T47D (cell line): ENCODE results near the gene TTPAL.

Source experiments
- DNase-seq, 2 experiments: peaks; one replicate each; pipeline versions ENCODE4 v3.0.0 to v3.0.0-alpha.2; 2011 to 2012; ENCODE audit warnings: low read depth in 1 of 2, low spot score in 1 of 2
- JUND ChIP-seq: IDR thresholded peaks from 2 replicates; pipeline ENCODE4 v1.6.1; 2012; ENCODE audit warnings: low read depth
- in situ Hi-C: cut with HindIII; loops from 2 replicates; pipeline ENCODE4 v1.10.0; 2016; ENCODE audit warnings: low sequenced_read_pairs, low pct_unique_long_range_greater_than_20kb

TTPAL gene

GRCh38 chr20:44448753-44449546 is 26.7 kb upstream of the TTPAL start:
- TF ChIP-seq JUND = no peak
- in situ Hi-C loops = no loop called here
- peak in 1 of 2 experiments; percentile 38 for DNase-seq

GRCh38 chr20:44449864-44450263 is 25.8 kb upstream of the TTPAL start:
- in situ Hi-C loops = no loop called here
- no peak for DNase-seq
- TF ChIP-seq JUND = no peak

- in situ Hi-C loops = no loop called here
- no peak for TF ChIP-seq JUND
Observed at GRCh38 chr20:44450281-44450889, 25.3 kb upstream of the TTPAL start.

DNA sequence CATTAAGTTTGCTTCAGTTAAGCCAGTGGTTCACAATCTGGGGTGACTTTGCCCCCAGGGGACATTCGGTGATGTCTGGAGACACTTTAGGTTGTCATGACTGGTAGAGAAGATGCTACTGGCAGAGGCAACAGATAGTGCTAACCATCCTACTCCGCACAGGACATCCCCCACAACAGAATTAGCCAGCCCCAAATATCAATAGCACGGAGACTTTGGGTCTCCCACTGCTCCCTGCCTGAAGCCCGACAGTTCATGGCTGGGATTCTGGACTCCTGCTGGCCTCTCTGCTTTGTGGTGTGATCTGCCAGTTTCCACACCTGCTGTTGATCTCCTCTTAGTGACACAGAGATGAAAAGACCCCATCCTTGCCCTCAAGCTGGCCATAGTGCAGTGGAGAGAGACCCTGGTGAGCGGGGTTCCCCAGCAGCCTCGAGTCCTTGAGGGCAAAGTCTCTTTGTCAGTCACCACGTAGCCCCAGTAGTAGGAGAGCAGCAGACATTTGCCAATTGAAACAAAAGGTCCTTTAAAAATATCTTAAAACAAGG is 24.7 kb upstream of the TTPAL start:
- no peak for DNase-seq
- TF ChIP-seq JUND = no peak
- in situ Hi-C loops = no loop called here

More at GRCh38 chr20:44450281-44450889, 25.3 kb upstream of the TTPAL start:
- no peak for DNase-seq

DNA sequence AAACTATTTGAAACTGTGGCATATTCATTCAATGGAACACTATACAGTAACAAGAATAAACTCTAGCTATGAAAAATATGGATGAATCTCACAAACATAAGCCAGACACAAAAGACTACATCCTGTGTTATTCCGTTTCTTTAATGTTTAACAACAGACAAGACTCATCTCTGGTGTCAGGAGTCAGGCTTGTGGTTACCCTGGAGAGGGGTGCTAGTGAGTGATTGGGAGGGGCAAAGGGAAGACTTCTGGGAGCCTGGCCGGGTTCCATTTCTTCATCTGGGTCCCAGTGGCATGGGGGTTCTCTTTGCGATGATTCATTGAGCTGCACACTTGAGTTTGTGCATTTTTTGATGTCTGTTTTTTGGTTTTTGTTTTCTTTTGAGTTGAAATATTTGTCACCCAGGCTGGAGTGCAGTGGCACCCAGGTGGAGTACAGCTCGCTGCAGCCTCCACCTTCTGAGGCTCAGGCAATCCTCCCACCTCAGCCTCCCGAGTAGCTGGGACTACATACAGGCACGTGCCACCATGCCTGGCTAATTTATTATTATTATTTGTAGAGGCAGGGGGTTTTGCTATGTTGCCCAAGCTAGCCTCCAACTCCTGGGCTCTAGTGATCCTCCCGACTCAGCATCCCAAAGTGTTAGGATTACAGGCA is 21.2 kb upstream of the TTPAL start:
- in situ Hi-C loops = no loop called here
- no peak for DNase-seq
- no peak for TF ChIP-seq JUND

- no peak for TF ChIP-seq JUND
- in situ Hi-C loops = no loop called here
- DNase-seq = no peak
Observed at GRCh38 chr20:44455126-44455525, 20.5 kb upstream of the TTPAL start.

- DNase-seq = no peak
- in situ Hi-C loops = no loop called here
- no peak for TF ChIP-seq JUND
Observed at GRCh38 chr20:44456611-44457010, 19.1 kb upstream of the TTPAL start.

- peak in 1 of 2 experiments; percentile 49 for DNase-seq
- in situ Hi-C loops = no loop called here
Observed at GRCh38 chr20:44457016-44457415, 18.7 kb upstream of the TTPAL start.

GRCh38 chr20:44459271-44459670 is 16.4 kb upstream of the TTPAL start:
- in situ Hi-C loops = no loop called here
- no peak for DNase-seq
- no peak for TF ChIP-seq JUND

More at GRCh38 chr20:44457016-44457415, 18.7 kb upstream of the TTPAL start:
- no peak for TF ChIP-seq JUND

DNA sequence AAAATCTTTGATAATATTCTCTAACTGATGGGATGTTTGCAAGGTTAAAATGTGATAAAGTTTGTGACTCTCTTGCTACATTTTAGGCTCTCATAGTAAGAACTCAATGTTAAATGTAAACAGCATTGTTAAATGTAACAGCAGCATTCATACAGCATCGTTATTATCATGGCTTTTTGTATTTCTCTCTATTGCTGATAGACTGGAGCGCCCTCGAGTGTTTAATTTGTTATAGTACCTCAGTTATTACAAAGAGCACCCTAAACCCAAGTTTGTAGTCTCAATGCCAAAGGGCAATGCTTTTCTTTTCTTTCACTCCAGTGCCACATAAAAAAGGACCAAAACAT is 14.9 kb upstream of the TTPAL start:
- DNase-seq = peak; percentile 55 to 68
- no peak for TF ChIP-seq JUND
- in situ Hi-C loops = no loop called here

DNA sequence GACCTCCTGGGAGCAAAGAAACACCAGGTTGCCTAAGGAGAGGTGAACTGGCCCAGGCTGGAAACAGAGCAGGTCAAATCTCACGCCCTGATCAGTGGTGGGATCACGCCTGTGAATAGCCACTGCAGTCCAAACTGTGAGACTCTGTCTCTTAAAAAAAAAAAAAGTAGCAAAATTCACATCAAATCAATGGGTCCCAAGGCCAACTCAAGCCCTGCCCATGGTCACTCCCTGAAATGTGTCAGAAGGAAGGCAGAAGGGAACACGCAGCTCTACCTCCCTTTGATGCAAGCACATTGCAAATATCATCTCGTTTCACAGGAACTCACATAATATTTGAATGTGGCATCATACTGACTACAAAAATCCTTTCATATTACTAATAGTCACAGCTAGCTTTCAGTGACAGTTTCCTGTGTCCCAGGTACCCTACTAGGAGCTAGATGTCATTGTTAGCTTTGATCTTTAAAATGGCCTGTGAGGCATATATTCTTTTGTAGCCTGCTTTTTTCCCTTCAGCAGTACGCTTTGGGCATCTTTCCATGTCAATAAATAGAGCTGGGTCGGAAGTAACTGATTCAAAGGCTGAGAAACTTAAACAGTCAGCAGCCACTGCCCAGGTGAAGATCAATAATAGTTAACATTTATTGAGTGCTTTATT is 14.4 kb upstream of the TTPAL start:
- in situ Hi-C loops = no loop called here
- no peak for DNase-seq
- TF ChIP-seq JUND = no peak

- in situ Hi-C loops = no loop called here
- no peak for DNase-seq
- no peak for TF ChIP-seq JUND
Observed at GRCh38 chr20:44461803-44462174, 13.9 kb upstream of the TTPAL start.
